ENCODE results near the gene NINL.

NINL gene

DNA sequence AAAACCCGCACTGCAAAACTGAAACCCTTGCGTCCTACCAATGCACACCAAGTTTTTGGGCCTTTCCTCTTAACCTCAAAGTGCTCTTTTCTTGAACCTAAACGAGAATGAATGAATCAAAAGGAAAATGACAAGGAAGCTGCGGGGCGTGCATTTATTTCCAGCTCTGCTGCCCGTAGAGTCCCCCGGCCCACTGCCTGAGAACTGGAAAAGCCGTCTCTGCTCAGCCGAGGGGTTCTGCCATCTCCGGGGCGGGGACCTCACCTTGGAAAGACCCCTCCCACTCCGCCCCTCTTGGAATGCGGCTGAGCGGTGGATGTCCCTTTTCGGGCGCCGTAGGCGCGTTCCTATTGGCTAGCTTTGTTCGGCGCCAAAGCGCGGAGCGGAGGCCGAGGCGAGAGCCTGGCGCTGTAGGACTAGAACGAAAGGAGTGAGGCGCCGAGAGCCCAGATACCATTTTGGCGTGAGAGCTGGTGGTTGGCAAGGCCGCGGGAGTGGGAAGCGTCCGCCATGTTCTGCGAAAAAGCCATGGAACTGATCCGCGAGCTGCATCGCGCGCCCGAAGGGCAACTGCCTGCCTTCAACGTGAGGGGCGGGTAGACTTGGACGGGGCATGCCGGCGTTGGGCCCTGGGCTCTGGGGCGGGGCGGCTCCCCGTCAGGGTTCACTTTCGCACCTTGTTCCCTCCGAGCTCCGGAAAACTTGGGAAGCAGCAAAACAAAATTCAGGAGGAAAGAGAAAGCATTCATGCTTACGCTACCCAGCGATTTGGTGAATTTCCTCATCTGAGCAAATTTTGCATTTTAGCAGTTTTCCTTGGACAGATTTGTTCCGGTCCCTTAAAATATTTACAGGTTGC lies 177.8 kb downstream of the NINL start, which contains the start of gene GINS1:
GINS1 (plus strand) TSS at position 363 of the 859 bp plus-strand sequence; CDS start at position 511, 148 bp downstream.
- TF ChIP-seq, protein P1, sequence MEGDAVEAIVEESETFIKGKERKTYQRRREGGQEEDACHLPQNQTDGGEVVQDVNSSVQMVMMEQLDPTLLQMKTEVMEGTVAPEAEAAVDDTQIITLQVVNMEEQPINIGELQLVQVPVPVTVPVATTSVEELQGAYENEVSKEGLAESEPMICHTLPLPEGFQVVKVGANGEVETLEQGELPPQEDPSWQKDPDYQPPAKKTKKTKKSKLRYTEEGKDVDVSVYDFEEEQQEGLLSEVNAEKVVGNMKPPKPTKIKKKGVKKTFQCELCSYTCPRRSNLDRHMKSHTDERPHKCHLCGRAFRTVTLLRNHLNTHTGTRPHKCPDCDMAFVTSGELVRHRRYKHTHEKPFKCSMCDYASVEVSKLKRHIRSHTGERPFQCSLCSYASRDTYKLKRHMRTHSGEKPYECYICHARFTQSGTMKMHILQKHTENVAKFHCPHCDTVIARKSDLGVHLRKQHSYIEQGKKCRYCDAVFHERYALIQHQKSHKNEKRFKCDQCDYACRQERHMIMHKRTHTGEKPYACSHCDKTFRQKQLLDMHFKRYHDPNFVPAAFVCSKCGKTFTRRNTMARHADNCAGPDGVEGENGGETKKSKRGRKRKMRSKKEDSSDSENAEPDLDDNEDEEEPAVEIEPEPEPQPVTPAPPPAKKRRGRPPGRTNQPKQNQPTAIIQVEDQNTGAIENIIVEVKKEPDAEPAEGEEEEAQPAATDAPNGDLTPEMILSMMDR (IDR thresholded peaks at IDR 0.05) = no peak
- no peaks in the 10 kb centered on the region for H3K36me3 ChIP-seq (ENCODE audit: control insufficient read depth, insufficient read depth, low read length)
- H3K27me3 ChIP-seq (ENCODE audit: control insufficient read depth, insufficient read depth, low read length) = no peaks in the 10 kb centered on the region
- H2AFZ ChIP-seq = peak within 1 kb of the TSS; percentile 80
- H3K4me1 ChIP-seq = peaks cover 7% of the 10 kb centered on the region
- H3K4me2 ChIP-seq (ENCODE audit: low read length) = peak within 1 kb of the TSS; percentile 95
- H3K9ac ChIP-seq = no peak within 1 kb of the TSS
- H3K27ac ChIP-seq = peak within 1 kb of the TSS; percentile 50
- H3K79me2 ChIP-seq = no peaks in the 10 kb centered on the region
- no peaks in the 10 kb centered on the region for H3K9me3 ChIP-seq (ENCODE audit: control insufficient read depth, low read length)
- peak within 1 kb of the TSS; percentile 73 for H3K4me3 ChIP-seq (ENCODE audit: low read depth, low read length)

Measured in parathyroid adenoma (tissue), 2 donors.